CMK (cell line): ENCODE results near the gene SFSWAP.
"Not testable (repeated sequence)": the region's sequence is repeated elsewhere in the genome, so short reads cannot be mapped to it uniquely, and the experiment has no call there.

Source experiments
- DNase-seq: peaks from one replicate; pipeline ENCODE4 v3.0.0-alpha.2; 2010; ENCODE audit warnings: low read depth

Gene SFSWAP

GRCh38 chr12:131793243-131794022, 82.5 kb downstream of the SFSWAP start:
- no peak for DNase-seq

- no peak for DNase-seq
These were observed 83.2 kb downstream of the SFSWAP start for GRCh38 chr12:131794061-131794460.

- no peak for DNase-seq
These were observed 83.7 kb downstream of the SFSWAP start for GRCh38 chr12:131794573-131794972.

GRCh38 chr12:131795064-131795463, 84.2 kb downstream of the SFSWAP start:
- no peak for DNase-seq

- no peak for DNase-seq
These were observed 85.0 kb downstream of the SFSWAP start for GRCh38 chr12:131795690-131796410.

- no peak for DNase-seq
These were observed 85.5 kb downstream of the SFSWAP start for GRCh38 chr12:131796411-131796736.

GRCh38 chr12:131796754-131797587, 86.1 kb downstream of the SFSWAP start:
- DNase-seq, result no peak

GRCh38 chr12:131797588-131797934, 86.7 kb downstream of the SFSWAP start:
- DNase-seq, result no peak

GRCh38 chr12:131799195-131799594, 88.3 kb downstream of the SFSWAP start:
- no peak for DNase-seq

- no peak for DNase-seq
These were observed 89.1 kb downstream of the SFSWAP start for GRCh38 chr12:131799828-131800593.

- no peak for DNase-seq
These were observed 89.8 kb downstream of the SFSWAP start for GRCh38 chr12:131800594-131801135.

GRCh38 chr12:131801254-131801866, 90.5 kb downstream of the SFSWAP start:
- DNase-seq, result no peak

- no peak for DNase-seq
These were observed 93.2 kb downstream of the SFSWAP start for GRCh38 chr12:131803961-131804521.

- DNase-seq, result no peak
These were observed 94.5 kb downstream of the SFSWAP start for GRCh38 chr12:131805421-131805820.

- no peak for DNase-seq
These were observed 95.8 kb downstream of the SFSWAP start for GRCh38 chr12:131806674-131807073.

GRCh38 chr12:131808744-131809371, 98.0 kb downstream of the SFSWAP start:
- DNase-seq, result peak; percentile 68

- DNase-seq, result not testable (repeated sequence)
These were observed 98.8 kb downstream of the SFSWAP start for GRCh38 chr12:131809476-131810254.

GRCh38 chr12:131810726-131811125, 99.8 kb downstream of the SFSWAP start:
- DNase-seq, result no peak

- DNase-seq, result no peak
These were observed 104.2 kb downstream of the SFSWAP start for GRCh38 chr12:131815131-131815530.

- DNase-seq, result no peak
These were observed 105.6 kb downstream of the SFSWAP start for GRCh38 chr12:131816495-131816894.
